IMR-90 (cell line): ENCODE data around the gene MBIP. TPM values are rescaled to one million over a fixed set of nuclear protein-coding genes. Genes with fewer than 3 reads are reported as not detected.

ENCODE experiments used
- ATAC-seq: fragments of 200-7000 bp; cut with Tn5 transposase; 2 replicates; pipeline ENCODE4 v1.9.1; 2020; ENCODE audit warnings: low read depth, mild to moderate bottlenecking, moderate library complexity
- BruUV-seq: library from RNA; stranded (reverse); fragments of 400-500 nt; replicated peaks from 2 replicates; lab custom pipeline; 2021; lab: Mats Ljungman, UMichigan
- CTCF ChIA-PET: fragments of 300-600 bp; formaldehyde crosslinking; extraction: SDS; loops from one replicate; lab custom pipeline; 2021; ENCODE audit warnings: antibody characterized with exemption; lab: Yijun Ruan, JAX
- POLR2A ChIA-PET: fragments of 300-600 bp; sonication (Branson Sonifier 250); formaldehyde crosslinking; loops from one replicate; lab custom pipeline; 2022; ENCODE audit warnings: antibody characterized with exemption; ENCODE audit not compliant: unreplicated experiment; lab: Charles Lee
- DNase-seq: peaks from one replicate; pipeline ENCODE4 v3.0.0; 2013
- H2AFZ ChIP-seq: replicated peaks from 2 replicates; pipeline ENCODE3; 2013; ENCODE audit warnings: low read length, mild to moderate bottlenecking; ENCODE audit not compliant: poor library complexity
- H2AK5ac ChIP-seq: 2 replicates; pipeline ENCODE4 v1.6.1; 2013; ENCODE audit warnings: low read depth, low read length, inconsistent platforms
- H2AK9ac ChIP-seq: replicated peaks from 2 replicates; pipeline ENCODE3; 2013; ENCODE audit warnings: mild to moderate bottlenecking, low read depth, low read length, moderate library complexity; ENCODE audit not compliant: poor library complexity
- H2BK120ac ChIP-seq: 2 replicates; pipeline ENCODE4 v1.6.1; 2013; ENCODE audit warnings: low read depth, low read length, inconsistent platforms
- H2BK15ac ChIP-seq: 3 replicates; pipeline ENCODE4 v1.6.1; 2013; ENCODE audit warnings: low read depth, low read length, inconsistent platforms
- H2BK20ac ChIP-seq: 2 replicates; pipeline ENCODE4 v1.6.1; 2013; ENCODE audit warnings: low read depth, mild to moderate bottlenecking, inconsistent platforms, low read length, moderate library complexity
- H2BK5ac ChIP-seq: 2 replicates; pipeline ENCODE4 v1.6.1; 2013; ENCODE audit warnings: mild to moderate bottlenecking, low read depth, low read length, inconsistent platforms; ENCODE audit not compliant: poor library complexity, severe bottlenecking
- H3K14ac ChIP-seq: replicated peaks from 2 replicates; pipeline ENCODE4 v1.6.1; 2013; ENCODE audit warnings: low read depth, low read length, inconsistent platforms
- H3K18ac ChIP-seq: 2 replicates; pipeline ENCODE4 v1.6.1; 2013; ENCODE audit warnings: low read depth, low read length, control low read depth
- H3K23ac ChIP-seq: 2 replicates; pipeline ENCODE4 v1.6.1; 2013; ENCODE audit warnings: low read depth, low read length, inconsistent platforms
- H3K27ac ChIP-seq: 2 replicates; pipeline ENCODE4 v1.5.1; 2013; ENCODE audit warnings: mild to moderate bottlenecking, control low read depth, low read length; ENCODE audit not compliant: insufficient read depth
- H3K27me3 ChIP-seq: 2 replicates; pipeline ENCODE4 v1.6.1; 2013; ENCODE audit warnings: low read length; ENCODE audit not compliant: control insufficient read depth, insufficient read depth
- H3K36me3 ChIP-seq: 2 replicates; pipeline ENCODE4 v1.6.1; 2013; ENCODE audit warnings: low read length, mixed read lengths; ENCODE audit not compliant: control insufficient read depth, insufficient read depth
- H3K4ac ChIP-seq: 2 replicates; pipeline ENCODE4 v1.6.1; 2013; ENCODE audit warnings: low read depth, low read length, inconsistent platforms
- H3K4me1 ChIP-seq: 2 replicates; pipeline ENCODE4 v1.6.1; 2013; ENCODE audit warnings: low read length, mixed read lengths; ENCODE audit not compliant: control insufficient read depth, insufficient read depth
- H3K4me2 ChIP-seq: 2 replicates; pipeline ENCODE4 v1.6.1; 2013; ENCODE audit warnings: low read depth, mild to moderate bottlenecking, control low read depth, low read length, moderate library complexity
- H3K4me3 ChIP-seq: 2 replicates; pipeline ENCODE4 v1.5.1; 2013; ENCODE audit warnings: low read depth, mild to moderate bottlenecking, control low read depth, low read length, moderate library complexity; ENCODE audit not compliant: insufficient read depth
- H3K56ac ChIP-seq: 2 replicates; pipeline ENCODE4 v1.6.1; 2013; ENCODE audit warnings: low read length, inconsistent platforms; ENCODE audit not compliant: insufficient read depth; ENCODE audit errors: extremely low read depth
- H3K79me1 ChIP-seq, 2 experiments: 2 replicates each; pipeline ENCODE4 v1.6.1; 2013; ENCODE audit warnings: low read length in 2 of 2, inconsistent platforms in 1 of 2, low read depth in 1 of 2
- H3K9ac ChIP-seq: 2 replicates; pipeline ENCODE4 v1.6.1; 2013; ENCODE audit warnings: low read depth, low read length, control low read depth
- H3K9me1 ChIP-seq: 2 replicates; pipeline ENCODE4 v1.6.1; 2013; ENCODE audit warnings: low read length, inconsistent platforms; ENCODE audit not compliant: insufficient read depth
- H3K9me3 ChIP-seq: 2 replicates; pipeline ENCODE4 v1.6.1; 2013; ENCODE audit warnings: low read length; ENCODE audit not compliant: control insufficient read depth, insufficient read depth
- H4K20me1 ChIP-seq: 2 replicates; pipeline ENCODE4 v1.6.1; 2013; ENCODE audit warnings: low read length, inconsistent platforms; ENCODE audit not compliant: insufficient read depth
- H4K5ac ChIP-seq: 2 replicates; pipeline ENCODE4 v1.6.1; 2013; ENCODE audit warnings: mild to moderate bottlenecking, low read depth, low read length, control low read depth
- H4K8ac ChIP-seq, 2 experiments: 2 replicates each; pipeline ENCODE4 v1.6.1; 2013; ENCODE audit warnings: low read depth in 2 of 2, low read length in 2 of 2, control low read depth in 1 of 2, inconsistent platforms in 1 of 2
- H4K91ac ChIP-seq: 2 replicates; pipeline ENCODE4 v1.6.1; 2013; ENCODE audit warnings: low read depth, low read length, inconsistent platforms; ENCODE audit not compliant: insufficient read depth
- BHLHE40 ChIP-seq: fragments of 150-350 bp; IDR thresholded peaks from 2 replicates; pipeline ENCODE4 v1.6.1; 2016; ENCODE audit warnings: mild to moderate bottlenecking, low read depth, low read length
- CHD1 ChIP-seq: IDR thresholded peaks from 2 replicates; pipeline ENCODE4 v1.6.1; 2012; ENCODE audit warnings: low read depth, low read length, improper control_type of control experiment
- FOS ChIP-seq: fragments of 150-350 bp; IDR thresholded peaks from 2 replicates; pipeline ENCODE4 v1.6.1; 2016; ENCODE audit warnings: low read depth, low read length
- RCOR1 ChIP-seq: IDR thresholded peaks from 2 replicates; pipeline ENCODE4 v1.6.1; 2012; ENCODE audit warnings: mild to moderate bottlenecking, low read length, improper control_type of control experiment; ENCODE audit not compliant: insufficient replicate concordance
- SMC3 ChIP-seq: fragments of 150-350 bp; IDR thresholded peaks from 2 replicates; pipeline ENCODE4 v1.6.1; 2016; ENCODE audit warnings: low read depth, mild to moderate bottlenecking, antibody characterized with exemption, low read length, moderate library complexity
- WGBS, 2 experiments: methylation state at CpG; one replicate each; pipeline versions ENCODE4 v1.1.5 to v1.1.7; 2013; ENCODE audit warnings: missing lambda C conversion rate in 2 of 2; ENCODE audit not compliant: insufficient read length in 1 of 2; ENCODE audit errors: extremely low coverage in 2 of 2; 5-methylcytosine and 5-hydroxymethylcytosine counted together
- dilution Hi-C: fragments of 300-500 bp; cut with HindIII; formaldehyde crosslinking; loops from one replicate; pipeline ENCODE4 v1.14.3; 2018; ENCODE audit warnings: low sequenced_read_pairs; ENCODE audit not compliant: unreplicated experiment
- in situ Hi-C: fragments of 300-500 bp; cut with MboI; formaldehyde crosslinking; loops from 3 replicates; pipeline ENCODE4 v1.14.3; 2019; ENCODE audit warnings: low sequenced_read_pairs, inconsistent platforms, mixed read lengths
- intact Hi-C: fragments of 100-400 bp; cut with micrococcal nuclease; formaldehyde crosslinking; loops from 2 replicates; pipeline ENCODE4 v1.10.0; 2022
- polyA plus RNA-seq, 3 experiments: library from polyadenylated mRNA; depleted of rRNA; stranded (reverse); fragments of >200 nt; gene quantifications; 2 replicates each; pipeline ENCODE4 v1.2.3, GENCODE V29; 2012; ENCODE audit warnings: low replicate concordance in 1 of 3
- total RNA-seq: library from RNA; depleted of rRNA; stranded (reverse); fragments of >200 nt; gene quantifications from 2 replicates; pipeline ENCODE4 v1.2.3, GENCODE V29; 2012

The MBIP gene
- total and polyA plus RNA-seq, 2 of the 4 experiments (the other 2 are of a cell fraction), result 9.3 to 17.4 TPM

- Histone ChIP-seq H3K27ac (no peak overlapping the region), H3K9ac (no peak overlapping the region), H2BK20ac (no peak overlapping the region), H4K91ac (no peak overlapping the region), H2AFZ (no peak overlapping the region), H3K4me3 (no peak overlapping the region), H3K4ac (no peak overlapping the region), H3K56ac (no peak overlapping the region), H3K79me1 (0 out of 4 replicates have a peak, but pooled peaks cover 0 to under 1% of the 10 kb centered on the region in 2 experiments), H3K4me1 (no peaks in the 10 kb centered on the region; the same call in 1 of the 2 replicates), H3K18ac (no peak overlapping the region), H3K27me3 (no peaks in the 10 kb centered on the region), H4K20me1 (peaks cover 1% of the 10 kb centered on the region; the same call in 1 of the 2 replicates), H3K36me3 (peaks cover 10% of the 10 kb centered on the region), H3K9me1 (0 out of 2 replicates have a peak, but pooled peaks cover under 1% of the 10 kb centered on the region), H3K4me2 (no peak overlapping the region), H2BK15ac (no peak overlapping the region), H2BK5ac (no peak overlapping the region), H2AK5ac (no peak overlapping the region), H4K8ac (no peak overlapping the region), H3K23ac (no peak overlapping the region), H2AK9ac (no peak overlapping the region), H4K5ac (no peak overlapping the region), H3K9me3 (no peaks in the 10 kb centered on the region), H3K14ac (no peak overlapping the region), H2BK120ac (no peak overlapping the region)
- intact Hi-C loops, result no loop called here
- TF ChIP-seq BHLHE40 (no peak), RCOR1 (no peak), FOS (no peak), SMC3 (no peak), CHD1 (no peak)
- ChIA-PET POLR2A (no interaction called here), CTCF (no interaction called here)
- in situ Hi-C loops, result no loop called here
- WGBS, 2 experiments, result no CpG with 5 or more reads among the region's 4 CpGs
- DNase-seq, result no peak
- dilution Hi-C loops, result no loop called here
- ATAC-seq, result no peak
- BruUV-seq, result no TSS peak
These were observed 24.5 kb downstream of the MBIP start for GRCh38 chr14:36295642-36296627.
